CD4-positive, alpha-beta T cell (primary cell): ENCODE measurements around the gene KCNQ1OT1. TPM values are rescaled to one million over a fixed set of nuclear protein-coding genes. Genes with fewer than 3 reads are reported as not detected.

Experiments
- ATAC-seq: fragments of 200-7000 bp; cut with Tn5 transposase; one replicate; pipeline ENCODE4 v1.10.0; 2022; ENCODE audit warnings: mild to moderate bottlenecking; ENCODE audit not compliant: poor library complexity
- CTCF ChIA-PET: fragments of 350-600 bp; sonication (Branson Sonifier 250); formaldehyde crosslinking; loops from one replicate; lab custom pipeline; 2021; ENCODE audit warnings: antibody characterized with exemption, inconsistent platforms; lab: Charles Lee
- POLR2A ChIA-PET: fragments of 350-600 bp; sonication (Branson Sonifier 250); formaldehyde crosslinking; loops from one replicate; lab custom pipeline; 2021; ENCODE audit warnings: antibody characterized with exemption, inconsistent platforms; lab: Charles Lee
- DNase-seq, 14 experiments: peaks; one replicate each; pipeline ENCODE4 v3.0.0-alpha.2; 2013 to 2020; ENCODE audit warnings: mixed read lengths in 2 of 14
- H3K27ac ChIP-seq, 2 donors: one replicate each; pipeline versions ENCODE4 v1.5.1 to v1.7.0; 2013; ENCODE audit warnings: low read length in 2 of 2, low read depth in 1 of 2, mild to moderate bottlenecking in 1 of 2
- H3K27me3 ChIP-seq, 2 experiments: 1 replicate in 1 of 2; 2 replicates in 1 of 2; pipeline versions ENCODE4 v1.6.1 to v1.7.0; 2013; ENCODE audit warnings: low read length in 2 of 2, control low read depth in 1 of 2, mild to moderate bottlenecking in 1 of 2, moderate library complexity in 1 of 2; ENCODE audit not compliant: insufficient read depth in 2 of 2, control insufficient read depth in 1 of 2
- H3K36me3 ChIP-seq: one replicate; pipeline ENCODE4 v1.6.1; 2013; ENCODE audit warnings: low read length, control low read depth; ENCODE audit not compliant: insufficient read depth
- H3K4me1 ChIP-seq: one replicate; pipeline ENCODE4 v1.6.1; 2013; ENCODE audit warnings: low read length, control low read depth; ENCODE audit not compliant: insufficient read depth
- H3K4me3 ChIP-seq: one replicate; pipeline ENCODE4 v1.5.1; 2013; ENCODE audit warnings: mild to moderate bottlenecking, low read length, moderate library complexity
- H3K9me3 ChIP-seq, 2 experiments: 1 replicate in 1 of 2; 2 replicates in 1 of 2; pipeline versions ENCODE4 v1.6.1 to v1.7.0; 2013; ENCODE audit warnings: low read length in 2 of 2, mild to moderate bottlenecking in 2 of 2, control low read depth in 1 of 2, moderate library complexity in 1 of 2; ENCODE audit not compliant: control insufficient read depth in 1 of 2, insufficient read depth in 1 of 2
- H3K27ac Mint-ChIP-seq: one replicate; pipeline ENCODE4 v1.8.0; 2020; ENCODE audit warnings: mixed read lengths
- H3K27me3 Mint-ChIP-seq: one replicate; pipeline ENCODE4 v1.8.0; 2021; ENCODE audit warnings: mixed read lengths
- H3K36me3 Mint-ChIP-seq: one replicate; pipeline ENCODE4 v1.8.0; 2021; ENCODE audit warnings: low read depth, mixed read lengths
- H3K4me1 Mint-ChIP-seq: one replicate; pipeline ENCODE4 v1.8.0; 2021; ENCODE audit warnings: low read depth, mixed read lengths
- H3K4me3 Mint-ChIP-seq: one replicate; pipeline ENCODE4 v1.8.0; 2020; ENCODE audit warnings: mild to moderate bottlenecking, mixed read lengths
- H3K9me3 Mint-ChIP-seq: one replicate; pipeline ENCODE4 v1.8.0; 2020; ENCODE audit warnings: mixed read lengths
- intact Hi-C, 2 experiments: fragments of 100-400 bp; cut with DNase I in 1 of 2; cut with micrococcal nuclease in 1 of 2; formaldehyde crosslinking; loops; one replicate each; pipeline versions ENCODE4 v1.15.1 to v1.9.0; 2023 to 2025; cut with DNase I, micrococcal nuclease
- total RNA-seq, 174 experiments: library from RNA in 2 of 174; stranded (reverse) in 2 of 174; gene quantifications; one replicate each; pipeline ENCODE4 v1.2.3 and lab custom pipeline; 2021 to 2026
- TF ChIP-seq, protein P1 (sequence below): fragments of 200-600 bp; IDR thresholded peaks from one replicate; pipeline ENCODE4 v1.8.0; 2022; ENCODE audit warnings: antibody characterized with exemption, mild to moderate bottlenecking

The KCNQ1OT1 gene
- total RNA-seq, 2 experiments from 2014 or later: 0.17 to 0.22 TPM

DNA sequence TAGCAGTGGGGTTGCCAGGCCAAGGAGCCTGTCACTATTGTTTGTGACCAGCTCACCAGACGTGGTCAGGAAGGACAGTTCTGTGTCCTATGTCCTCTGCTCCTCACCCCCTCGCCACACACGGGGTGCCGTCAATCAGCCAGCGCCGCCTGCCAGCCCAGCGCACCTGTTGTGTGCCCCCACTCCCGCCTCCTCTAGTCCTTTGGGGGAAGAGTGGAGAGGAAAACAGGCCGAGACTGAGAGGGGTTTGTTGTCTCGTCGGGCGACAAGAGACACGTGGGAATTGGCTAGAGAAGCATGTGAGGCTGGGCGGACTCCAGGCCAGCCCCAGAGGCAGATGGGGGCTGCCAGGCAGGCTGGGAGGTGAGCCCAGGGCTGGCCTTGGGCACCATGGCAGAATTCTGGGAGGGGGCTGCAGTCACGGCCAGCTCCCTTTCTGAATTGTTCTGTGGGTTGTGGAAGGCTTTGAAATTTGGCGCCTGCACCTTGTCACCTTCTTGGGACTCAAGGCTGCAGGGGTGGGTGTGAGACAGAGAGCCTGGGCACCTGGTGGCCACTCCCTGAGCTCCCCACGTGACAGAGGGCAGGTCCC, 3.1 kb upstream of the KCNQ1OT1 start:
- intact Hi-C loops: no loop called here

DNA sequence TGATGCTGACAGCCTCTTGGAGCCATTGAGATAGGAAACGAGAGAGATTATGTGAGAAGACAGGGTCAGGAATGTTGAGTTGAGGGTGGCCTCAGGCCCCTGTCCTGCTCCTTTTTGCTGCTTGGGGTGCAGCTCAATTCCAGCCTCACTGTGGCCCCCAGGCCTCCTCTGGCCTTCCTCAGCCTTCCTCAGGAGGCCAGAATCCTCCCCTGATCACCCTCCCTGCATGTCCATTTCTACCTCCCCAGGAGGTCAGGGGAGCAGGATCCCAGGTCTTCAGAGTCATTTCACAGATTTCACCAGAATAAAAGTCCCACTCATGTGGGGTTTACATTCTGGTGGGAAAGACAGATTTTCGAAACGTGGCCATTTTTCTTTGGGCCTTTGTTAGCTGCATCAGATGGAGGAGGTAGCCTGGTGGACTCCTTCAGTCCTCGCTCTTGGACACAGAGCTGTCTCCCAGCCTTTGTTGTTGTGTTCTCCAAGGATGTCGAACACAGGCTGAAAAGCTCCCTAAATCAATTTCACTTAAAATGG, 2.2 kb upstream of the KCNQ1OT1 start:
- Histone ChIP-seq H3K36me3 (peaks cover 2% of the 10 kb centered on the region), H3K4me3 (no peak overlapping the region), H3K4me1 (peaks cover 18% of the 10 kb centered on the region), H3K27me3 (no peaks in the 10 kb centered on the region), H3K27ac (no peak overlapping the region), H3K9me3 (peaks cover 0 to 36% of the 10 kb centered on the region in 2 experiments)
- ATAC-seq (no peak), DNase-seq (no peak)
- POLR2A ChIA-PET: no interaction called here
- H3K4me1 Mint-ChIP-seq: peaks cover 7% of the 10 kb centered on the region
- no peaks in the 10 kb centered on the region for H3K27me3 Mint-ChIP-seq
- TF ChIP-seq, protein P1, sequence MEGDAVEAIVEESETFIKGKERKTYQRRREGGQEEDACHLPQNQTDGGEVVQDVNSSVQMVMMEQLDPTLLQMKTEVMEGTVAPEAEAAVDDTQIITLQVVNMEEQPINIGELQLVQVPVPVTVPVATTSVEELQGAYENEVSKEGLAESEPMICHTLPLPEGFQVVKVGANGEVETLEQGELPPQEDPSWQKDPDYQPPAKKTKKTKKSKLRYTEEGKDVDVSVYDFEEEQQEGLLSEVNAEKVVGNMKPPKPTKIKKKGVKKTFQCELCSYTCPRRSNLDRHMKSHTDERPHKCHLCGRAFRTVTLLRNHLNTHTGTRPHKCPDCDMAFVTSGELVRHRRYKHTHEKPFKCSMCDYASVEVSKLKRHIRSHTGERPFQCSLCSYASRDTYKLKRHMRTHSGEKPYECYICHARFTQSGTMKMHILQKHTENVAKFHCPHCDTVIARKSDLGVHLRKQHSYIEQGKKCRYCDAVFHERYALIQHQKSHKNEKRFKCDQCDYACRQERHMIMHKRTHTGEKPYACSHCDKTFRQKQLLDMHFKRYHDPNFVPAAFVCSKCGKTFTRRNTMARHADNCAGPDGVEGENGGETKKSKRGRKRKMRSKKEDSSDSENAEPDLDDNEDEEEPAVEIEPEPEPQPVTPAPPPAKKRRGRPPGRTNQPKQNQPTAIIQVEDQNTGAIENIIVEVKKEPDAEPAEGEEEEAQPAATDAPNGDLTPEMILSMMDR: no peak
- H3K4me3 Mint-ChIP-seq: no peak overlapping the region
- CTCF ChIA-PET: no interaction called here
- no peaks in the 10 kb centered on the region for H3K9me3 Mint-ChIP-seq
- intact Hi-C loops: no loop called here
- H3K36me3 Mint-ChIP-seq: peaks cover 43% of the 10 kb centered on the region
- H3K27ac Mint-ChIP-seq: no peak overlapping the region

More for the DNA sequence above, 3.1 kb upstream of the KCNQ1OT1 start:
- Mint-ChIP-seq H3K36me3 (peaks cover 40% of the 10 kb centered on the region), H3K27me3 (no peaks in the 10 kb centered on the region), H3K27ac (no peak overlapping the region), H3K4me1 (peaks cover 7% of the 10 kb centered on the region), H3K4me3 (no peak overlapping the region), H3K9me3 (no peaks in the 10 kb centered on the region)
- TF ChIP-seq, protein P1: no peak
- ChIA-PET POLR2A (no interaction called here), CTCF (no interaction called here)
- ATAC-seq (no peak), DNase-seq (no peak)
- Histone ChIP-seq H3K36me3 (peaks cover 2% of the 10 kb centered on the region), H3K27me3 (no peaks in the 10 kb centered on the region), H3K9me3 (peaks cover 0 to 37% of the 10 kb centered on the region in 2 experiments), H3K27ac (no peak overlapping the region), H3K4me3 (no peak overlapping the region), H3K4me1 (peaks cover 18% of the 10 kb centered on the region)

DNA sequence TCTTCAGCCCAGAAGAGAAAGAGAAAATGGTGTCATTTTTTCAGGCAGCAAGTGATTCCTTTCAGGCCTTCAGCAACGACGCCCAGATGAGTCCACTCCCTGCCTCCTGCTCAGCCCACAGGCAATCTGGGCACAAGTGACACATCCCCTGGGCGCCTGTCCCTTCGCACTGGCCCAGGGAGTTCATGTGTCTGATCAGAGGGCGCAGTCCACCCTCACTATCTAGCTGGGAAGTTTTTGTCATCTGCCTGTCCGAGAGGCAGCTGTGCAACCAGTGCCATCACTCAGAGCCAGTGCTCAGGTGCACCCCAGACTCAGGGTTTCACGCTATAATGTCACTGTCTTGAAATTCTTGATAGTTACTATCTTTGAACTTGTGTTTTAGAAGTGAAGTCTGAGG, 1.4 kb upstream of the KCNQ1OT1 start:
- H3K27ac Mint-ChIP-seq: peak overlapping the region; percentile 33
- H3K27ac ChIP-seq: no peak overlapping the region
- intact Hi-C loops: no loop called here
- DNase-seq: no peak
- H3K36me3 ChIP-seq: peaks cover 2% of the 10 kb centered on the region
- TF ChIP-seq, protein P1: no peak
- H3K27me3 Mint-ChIP-seq: no peaks in the 10 kb centered on the region
- peaks cover 0 to 33% of the 10 kb centered on the region in 2 experiments for H3K9me3 ChIP-seq
- no peak for ATAC-seq
- peaks cover 18% of the 10 kb centered on the region for H3K4me1 ChIP-seq
- peaks cover 7% of the 10 kb centered on the region for H3K4me1 Mint-ChIP-seq
- H3K4me3 Mint-ChIP-seq: peak overlapping the region; percentile 80
- no peaks in the 10 kb centered on the region for H3K9me3 Mint-ChIP-seq
- H3K27me3 ChIP-seq: no peaks in the 10 kb centered on the region
- H3K36me3 Mint-ChIP-seq: peaks cover 40% of the 10 kb centered on the region
- ChIA-PET POLR2A (no interaction called here), CTCF (no interaction called here)
- no peak overlapping the region for H3K4me3 ChIP-seq
